B cell (primary cell): Measurements from ENCODE around the gene CELSR3.

Experiments
- EZH2 ChIP-seq: IDR thresholded peaks from 2 replicates; pipeline ENCODE4 v1.6.1; 2012; ENCODE audit warnings: borderline replicate concordance, low read depth, mild to moderate bottlenecking, moderate library complexity, low read length; ENCODE audit not compliant: insufficient read depth, poor library complexity, severe bottlenecking
- TF ChIP-seq, protein P1 (sequence below): fragments of 200-600 bp; IDR thresholded peaks from one replicate; pipeline ENCODE4 v1.8.0; 2022; ENCODE audit warnings: antibody characterized with exemption, mild to moderate bottlenecking

DNA sequence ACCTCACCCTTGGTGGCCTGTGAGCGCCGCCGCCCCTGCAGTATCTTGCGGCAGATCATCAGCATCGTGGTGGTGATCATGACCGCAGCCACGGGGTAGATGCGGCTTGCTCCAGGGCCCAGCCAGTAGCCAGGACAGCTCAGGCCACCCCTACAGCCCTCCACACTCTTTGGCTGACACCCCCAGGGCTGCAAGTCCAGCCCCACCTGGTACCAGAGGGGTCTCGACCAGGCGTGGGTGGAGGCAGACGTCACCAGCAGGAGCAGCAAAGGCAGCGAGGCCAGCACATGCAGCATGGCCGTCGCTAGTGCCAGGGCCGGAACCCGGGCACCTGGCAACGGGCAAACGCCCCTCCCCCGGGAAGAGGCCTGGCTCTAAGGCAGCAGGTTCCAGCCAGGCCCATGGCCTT is 41.2 kb downstream of the CELSR3 start, which contains the start of gene TMEM89:
- TF ChIP-seq, protein P1, sequence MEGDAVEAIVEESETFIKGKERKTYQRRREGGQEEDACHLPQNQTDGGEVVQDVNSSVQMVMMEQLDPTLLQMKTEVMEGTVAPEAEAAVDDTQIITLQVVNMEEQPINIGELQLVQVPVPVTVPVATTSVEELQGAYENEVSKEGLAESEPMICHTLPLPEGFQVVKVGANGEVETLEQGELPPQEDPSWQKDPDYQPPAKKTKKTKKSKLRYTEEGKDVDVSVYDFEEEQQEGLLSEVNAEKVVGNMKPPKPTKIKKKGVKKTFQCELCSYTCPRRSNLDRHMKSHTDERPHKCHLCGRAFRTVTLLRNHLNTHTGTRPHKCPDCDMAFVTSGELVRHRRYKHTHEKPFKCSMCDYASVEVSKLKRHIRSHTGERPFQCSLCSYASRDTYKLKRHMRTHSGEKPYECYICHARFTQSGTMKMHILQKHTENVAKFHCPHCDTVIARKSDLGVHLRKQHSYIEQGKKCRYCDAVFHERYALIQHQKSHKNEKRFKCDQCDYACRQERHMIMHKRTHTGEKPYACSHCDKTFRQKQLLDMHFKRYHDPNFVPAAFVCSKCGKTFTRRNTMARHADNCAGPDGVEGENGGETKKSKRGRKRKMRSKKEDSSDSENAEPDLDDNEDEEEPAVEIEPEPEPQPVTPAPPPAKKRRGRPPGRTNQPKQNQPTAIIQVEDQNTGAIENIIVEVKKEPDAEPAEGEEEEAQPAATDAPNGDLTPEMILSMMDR = no peak
- no peak for TF ChIP-seq EZH2
